GM03348 (cell line): ENCODE results near the gene BCL2L11.

ENCODE experiments used
- DNase-seq: peaks from one replicate; pipeline ENCODE4 v3.0.0; 2012; ENCODE audit warnings: low spot score

The BCL2L11 gene

GRCh38 chr2:111143107-111143842 lies 22.6 kb downstream of the BCL2L11 start:
- no peak for DNase-seq

- no peak for DNase-seq
Observed at GRCh38 chr2:111143843-111144198, 23.1 kb downstream of the BCL2L11 start.

- no peak for DNase-seq
Observed at GRCh38 chr2:111145103-111145760, 24.5 kb downstream of the BCL2L11 start.

- no peak for DNase-seq
Observed at GRCh38 chr2:111145951-111146350, 25.2 kb downstream of the BCL2L11 start.

- DNase-seq, result no peak
Observed at GRCh38 chr2:111148225-111148873, 27.6 kb downstream of the BCL2L11 start.

GRCh38 chr2:111148925-111149324 lies 28.2 kb downstream of the BCL2L11 start:
- DNase-seq, result no peak

GRCh38 chr2:111149882-111150455 lies 29.3 kb downstream of the BCL2L11 start:
- DNase-seq, result no peak

- no peak for DNase-seq
Observed at GRCh38 chr2:111154758-111155157, 34.0 kb downstream of the BCL2L11 start.

- DNase-seq, result no peak
Observed at GRCh38 chr2:111155610-111156009, 34.9 kb downstream of the BCL2L11 start.

GRCh38 chr2:111156529-111156928 lies 35.8 kb downstream of the BCL2L11 start:
- DNase-seq, result no peak

GRCh38 chr2:111157071-111157661 lies 36.5 kb downstream of the BCL2L11 start:
- no peak for DNase-seq

- DNase-seq, result no peak
Observed at GRCh38 chr2:111157798-111158197, 37.1 kb downstream of the BCL2L11 start.

- DNase-seq, result no peak
Observed at GRCh38 chr2:111159641-111160040, 38.9 kb downstream of the BCL2L11 start.

GRCh38 chr2:111160758-111161157 lies 40.0 kb downstream of the BCL2L11 start:
- peak; percentile 85 for DNase-seq

GRCh38 chr2:111161971-111162370 lies 41.3 kb downstream of the BCL2L11 start:
- DNase-seq, result no peak

GRCh38 chr2:111162718-111163331 lies 42.1 kb downstream of the BCL2L11 start:
- DNase-seq, result no peak

- no peak for DNase-seq
Observed at GRCh38 chr2:111164078-111164477, 43.4 kb downstream of the BCL2L11 start.

- DNase-seq, result no peak
Observed at GRCh38 chr2:111165084-111165483, 44.4 kb downstream of the BCL2L11 start.

GRCh38 chr2:111166115-111166514 lies 45.4 kb downstream of the BCL2L11 start:
- DNase-seq, result no peak

GRCh38 chr2:111167076-111167862 lies 46.6 kb downstream of the BCL2L11 start:
- no peak for DNase-seq

- DNase-seq, result no peak
Observed at GRCh38 chr2:111167863-111168162, 47.1 kb downstream of the BCL2L11 start.
